Peyer's patch (tissue), 4 donors: ENCODE measurements around the gene CD59. TPM values are rescaled to one million over a fixed set of nuclear protein-coding genes. Genes with fewer than 3 reads are reported as not detected.

Experiments used
- DNase-seq, 3 donors: peaks; one replicate each; pipeline ENCODE4 v3.0.0-alpha.2; 2017 to 2019
- H3K27ac ChIP-seq, 4 donors: fragments of 200-600 bp; sonication (generic); one replicate each; pipeline ENCODE4 v1.5.1; 2016 to 2019
- H3K27me3 ChIP-seq, 2 donors: fragments of 200-600 bp; sonication (generic); one replicate each; pipeline ENCODE4 v1.5.1; 2019
- H3K36me3 ChIP-seq, 3 donors: fragments of 200-600 bp; sonication (generic); one replicate each; pipeline ENCODE4 v1.5.1; 2016 to 2019
- H3K4me1 ChIP-seq, 4 donors: fragments of 200-600 bp; sonication (generic); one replicate each; pipeline ENCODE4 v1.5.1; 2016 to 2019
- H3K4me3 ChIP-seq, 4 donors: fragments of 200-600 bp; sonication (generic); 1 replicate in 3 of 4; 2 replicates in 1 of 4; pipeline ENCODE4 v1.5.1; 2016 to 2019; ENCODE audit warnings: mild to moderate bottlenecking in 1 of 4
- H3K9me3 ChIP-seq, 4 donors: fragments of 200-600 bp; sonication (generic); one replicate each; pipeline ENCODE4 v1.5.1; 2016 to 2019; ENCODE audit warnings: mild to moderate bottlenecking in 1 of 4
- CTCF ChIP-seq, 6 experiments: fragments of 450-650 bp in 4 of 6; fragments of 200-600 bp in 2 of 6; sonication (generic) in 1 of 6; IDR thresholded peaks; one replicate each; pipeline ENCODE4 v1.5.1; 2017 to 2019; ENCODE audit warnings: antibody characterized with exemption in 6 of 6, mild to moderate bottlenecking in 3 of 6, moderate library complexity in 1 of 6
- POLR2A ChIP-seq, 2 donors: fragments of 450-650 bp; IDR thresholded peaks; one replicate each; pipeline ENCODE4 v1.5.1; 2017; ENCODE audit warnings: antibody characterized with exemption in 2 of 2, mild to moderate bottlenecking in 2 of 2, moderate library complexity in 2 of 2
- total RNA-seq, 4 donors: library from RNA; depleted of rRNA; stranded (reverse); fragments of >200 nt; gene quantifications; one replicate each; pipeline ENCODE4 v1.1.0, GENCODE V29; 2016

The CD59 gene
- total RNA-seq, 4 donors from 2014 or later: 48.7 to 85.1 (median 56.1) TPM

GRCh38 chr11:33725496-33725895 is 10.7 kb downstream of the CD59 start:
- Histone ChIP-seq H3K4me1 (peaks cover 0 to 40% (median 4%) of the 10 kb centered on the region in 4 donors), H3K27me3 (no peaks in the 10 kb centered on the region), H3K9me3 (no peaks in the 10 kb centered on the region), H3K4me3 (no peak overlapping the region), H3K27ac (no peak overlapping the region), H3K36me3 (peaks cover 0 to 19% (median 0%) of the 10 kb centered on the region in 3 donors)
- no peak for TF ChIP-seq POLR2A (IDR thresholded peaks at IDR 0.05)
- no peak for TF ChIP-seq CTCF (IDR thresholded peaks at IDR 0.05)
- no peak for DNase-seq

- Histone ChIP-seq H3K9me3 (no peaks in the 10 kb centered on the region), H3K36me3 (peaks cover 0 to 28% (median 0%) of the 10 kb centered on the region in 3 donors), H3K27ac (peak overlapping the region; percentile 31 to 65 (median 48)), H3K4me1 (peaks cover 0 to 36% (median 4%) of the 10 kb centered on the region in 4 donors), H3K4me3 (no peak overlapping the region), H3K27me3 (no peaks in the 10 kb centered on the region)
- TF ChIP-seq POLR2A (IDR thresholded peaks at IDR 0.05): no peak
- no peak for TF ChIP-seq CTCF (IDR thresholded peaks at IDR 0.05)
- peak in 1 of 3 donors; percentile 52 for DNase-seq
Observed at GRCh38 chr11:33724644-33725035, 11.6 kb downstream of the CD59 start.

DNA sequence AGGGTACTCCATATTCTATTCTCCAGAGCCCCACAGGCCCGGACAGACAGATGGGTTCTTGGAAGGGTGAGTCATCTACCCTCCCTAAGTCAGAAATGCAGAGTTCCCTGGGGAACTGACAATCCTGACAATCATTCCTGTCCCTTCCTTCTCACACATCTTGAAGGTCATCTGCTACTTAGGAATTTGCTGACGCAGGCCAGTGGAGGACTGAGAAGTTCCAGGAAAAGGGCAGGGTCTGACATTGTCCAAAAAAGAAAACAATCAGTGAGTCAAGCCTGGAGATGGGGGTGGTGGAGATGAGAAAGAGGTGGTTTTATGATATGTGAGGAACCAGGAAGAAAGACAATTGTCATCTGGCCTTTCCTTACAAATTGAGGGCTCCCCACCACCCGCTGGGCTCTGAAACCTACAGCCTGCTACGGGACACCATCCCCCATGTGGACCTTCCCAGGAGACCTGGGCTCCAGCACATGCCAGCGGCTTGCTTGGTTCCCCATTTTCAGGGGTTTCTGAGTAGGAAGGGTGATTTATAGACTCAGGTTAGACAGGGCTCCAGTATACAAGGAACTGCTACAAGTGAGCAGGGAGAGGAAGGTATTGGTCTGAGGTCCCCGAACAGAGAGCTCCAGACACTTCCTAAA is 12.9 kb downstream of the CD59 start:
- Histone ChIP-seq H3K27ac (peak overlapping the region in 3 of 4 donors; percentile 36 to 65 (median 60)), H3K4me1 (peaks cover 0 to 36% (median 4%) of the 10 kb centered on the region in 4 donors), H3K27me3 (no peaks in the 10 kb centered on the region), H3K9me3 (no peaks in the 10 kb centered on the region), H3K36me3 (peaks cover 0 to 33% (median 0%) of the 10 kb centered on the region in 3 donors), H3K4me3 (no peak overlapping the region)
- TF ChIP-seq POLR2A (IDR thresholded peaks at IDR 0.05): no peak
- TF ChIP-seq CTCF (IDR thresholded peaks at IDR 0.05): no peak
- DNase-seq: no peak

DNA sequence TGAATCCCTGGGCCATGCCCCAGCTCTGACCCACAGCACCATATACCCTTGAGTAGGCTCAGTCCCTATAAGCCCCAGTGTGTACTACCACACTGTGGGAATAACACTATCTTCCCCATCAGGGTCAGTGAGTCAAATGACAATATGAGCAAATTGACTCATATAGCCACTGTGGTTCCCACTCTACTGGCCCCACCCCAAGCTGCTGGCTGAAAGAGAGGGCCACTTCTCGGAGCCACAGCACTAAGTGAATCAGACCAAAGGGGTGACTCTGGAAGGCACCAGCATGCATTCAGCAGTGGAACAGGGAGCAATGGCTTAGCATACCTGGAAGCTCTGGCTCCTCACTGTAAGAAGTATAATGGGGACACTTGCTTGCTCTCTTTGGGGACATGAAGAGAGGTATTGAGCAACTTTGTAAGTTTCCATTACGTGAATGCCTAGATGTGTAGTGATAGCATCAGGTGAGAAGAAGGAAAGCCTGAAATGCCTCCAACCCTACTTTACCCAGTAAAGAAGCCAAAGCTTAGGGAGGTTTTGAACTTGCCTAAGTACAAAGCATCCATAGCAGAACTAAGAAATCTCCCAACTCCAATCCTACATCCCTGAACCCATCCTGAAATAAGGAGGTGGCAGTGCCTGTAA is 13.5 kb downstream of the CD59 start:
- Histone ChIP-seq H3K9me3 (no peaks in the 10 kb centered on the region), H3K27ac (peak overlapping the region in 3 of 4 donors; percentile 1 to 60 (median 55)), H3K4me1 (peaks cover 0 to 36% (median 4%) of the 10 kb centered on the region in 4 donors), H3K36me3 (peaks cover 0 to 33% (median 0%) of the 10 kb centered on the region in 3 donors), H3K4me3 (no peak overlapping the region), H3K27me3 (no peaks in the 10 kb centered on the region)
- TF ChIP-seq CTCF (IDR thresholded peaks at IDR 0.05): no peak
- TF ChIP-seq POLR2A (IDR thresholded peaks at IDR 0.05): no peak
- DNase-seq: no peak

DNA sequence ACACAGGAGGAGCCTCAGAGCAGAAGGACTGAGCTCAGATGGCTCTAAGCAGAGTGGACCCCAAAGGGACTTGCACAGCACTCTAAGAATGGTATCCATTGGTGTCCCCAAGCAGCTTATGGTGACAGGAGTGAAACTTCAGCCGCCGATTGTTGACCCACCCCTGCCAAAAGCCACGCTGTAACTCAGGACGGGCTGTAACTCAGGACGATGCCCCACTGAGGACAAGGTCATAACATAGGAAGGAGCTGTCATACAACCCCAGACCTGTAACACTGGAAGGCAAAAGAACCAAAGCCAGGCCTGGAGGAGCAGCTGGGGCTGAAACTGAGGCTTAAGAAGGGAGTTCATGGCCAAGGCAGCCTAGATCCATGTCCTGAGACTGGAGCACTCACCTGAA is 14.2 kb downstream of the CD59 start:
- no peaks in the 10 kb centered on the region for H3K27me3 ChIP-seq
- H3K4me3 ChIP-seq: no peak overlapping the region
- TF ChIP-seq CTCF (IDR thresholded peaks at IDR 0.05): no peak
- TF ChIP-seq POLR2A (IDR thresholded peaks at IDR 0.05): no peak
- H3K9me3 ChIP-seq: no peaks in the 10 kb centered on the region
- peak overlapping the region in 2 of 4 donors; percentile 55 to 60 for H3K27ac ChIP-seq
- DNase-seq: no peak
- peaks cover 0 to 36% (median 4%) of the 10 kb centered on the region in 4 donors for H3K4me1 ChIP-seq
- H3K36me3 ChIP-seq: peaks cover 0 to 39% (median 0%) of the 10 kb centered on the region in 3 donors
